NK-92 (cell line): Measurements from ENCODE around the gene NACA2.
"Not testable (repeated sequence)": the region's sequence is repeated elsewhere in the genome, so short reads cannot be mapped to it uniquely, and the experiment has no call there.

Experiments
- DNase-seq: peaks from one replicate; lab custom pipeline; 2025; ENCODE audit not compliant: unreplicated experiment; lab: John Stamatoyannopoulos, UW

The NACA2 gene

DNA sequence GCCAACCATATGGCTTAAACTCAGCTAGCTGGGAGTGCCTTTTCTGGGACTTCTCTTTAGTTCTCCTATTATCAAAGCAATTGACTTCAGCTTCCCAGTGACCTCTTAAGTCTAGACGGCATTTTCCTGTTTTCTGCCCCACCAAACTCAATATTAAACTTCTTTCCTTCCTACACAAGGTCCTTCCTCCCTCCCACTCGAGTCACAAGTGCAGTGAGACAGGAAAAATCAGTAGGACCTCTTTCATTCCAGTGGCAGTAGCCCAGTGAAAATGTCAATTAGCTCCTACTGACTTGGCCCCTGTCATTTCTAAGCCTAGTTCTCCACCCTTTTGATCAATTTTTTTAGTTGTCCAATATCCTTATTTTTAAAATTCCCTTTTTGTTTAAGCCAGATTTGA, 9.6 kb upstream of the NACA2 start:
- DNase-seq = no peak

- no peak for DNase-seq
Observed at GRCh38 chr17:61599608-61600007, 8.6 kb upstream of the NACA2 start.

DNA sequence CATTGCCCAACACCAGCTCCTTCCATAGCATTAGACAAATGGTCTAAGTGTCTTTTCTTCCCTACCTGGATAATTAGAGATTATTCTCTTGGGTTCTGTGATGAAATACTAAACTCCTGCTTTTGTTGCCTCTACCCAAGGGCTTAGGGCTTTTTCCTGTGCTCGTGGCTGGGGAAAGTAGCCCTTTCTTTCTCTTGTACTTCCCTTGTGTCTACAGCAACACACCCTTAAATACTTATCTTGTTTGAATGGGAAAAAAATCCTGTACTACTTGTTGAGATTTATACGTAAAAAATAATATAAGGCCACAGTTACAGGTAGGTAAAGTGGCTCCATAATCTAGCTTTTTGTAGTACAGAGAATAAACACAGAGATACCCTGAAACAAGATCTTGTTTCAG, 7.0 kb upstream of the NACA2 start:
- DNase-seq = no peak

DNA sequence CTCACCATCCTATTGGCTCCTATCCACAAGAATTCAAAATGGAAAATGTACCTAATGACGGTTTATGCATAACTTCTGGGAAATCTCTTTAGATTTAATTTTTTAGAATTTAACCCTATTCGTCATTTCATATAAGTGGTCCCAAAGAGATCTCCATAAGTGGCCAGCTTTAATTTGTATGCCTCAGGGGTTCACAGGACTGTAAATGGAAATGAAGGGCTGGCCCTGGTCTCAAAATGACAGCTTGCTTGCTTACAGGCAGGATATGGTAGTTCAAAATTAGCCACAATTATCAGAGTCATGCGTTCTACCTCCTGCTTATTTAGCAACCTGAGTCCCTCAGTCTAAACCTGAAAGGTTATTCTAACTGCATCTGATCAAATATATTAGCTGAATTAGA, 6.6 kb upstream of the NACA2 start:
- no peak for DNase-seq

- DNase-seq = no peak
Observed at GRCh38 chr17:61595418-61596186, 4.6 kb upstream of the NACA2 start.

GRCh38 chr17:61594294-61594825, 3.3 kb upstream of the NACA2 start:
- no peak for DNase-seq

GRCh38 chr17:61593426-61593825, 2.4 kb upstream of the NACA2 start:
- no peak for DNase-seq

GRCh38 chr17:61591930-61592329, 911 bp upstream of the NACA2 start:
- DNase-seq = no peak

DNA sequence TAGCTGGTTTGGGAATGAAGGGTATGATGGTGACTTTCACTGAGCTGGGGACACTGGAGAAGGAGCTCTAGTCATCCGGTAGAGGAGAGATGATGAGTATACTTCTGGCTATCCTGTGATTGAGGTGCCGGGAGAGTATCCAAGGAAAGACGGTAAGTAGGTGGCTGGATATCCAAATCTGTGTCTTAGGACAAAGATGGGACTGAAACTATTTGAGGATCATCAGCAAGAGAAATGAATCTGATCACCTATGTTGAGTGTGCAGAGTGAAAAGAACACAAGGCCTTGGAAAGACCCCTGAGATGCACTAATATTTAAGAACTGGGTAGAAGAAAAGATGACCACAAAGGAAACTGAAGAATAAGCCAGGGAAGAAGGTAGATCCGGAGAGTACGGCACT, 1.0 kb downstream of the NACA2 start:
- DNase-seq = no peak

GRCh38 chr17:61587807-61588660, 3.0 kb downstream of the NACA2 start:
- no peak for DNase-seq

DNA sequence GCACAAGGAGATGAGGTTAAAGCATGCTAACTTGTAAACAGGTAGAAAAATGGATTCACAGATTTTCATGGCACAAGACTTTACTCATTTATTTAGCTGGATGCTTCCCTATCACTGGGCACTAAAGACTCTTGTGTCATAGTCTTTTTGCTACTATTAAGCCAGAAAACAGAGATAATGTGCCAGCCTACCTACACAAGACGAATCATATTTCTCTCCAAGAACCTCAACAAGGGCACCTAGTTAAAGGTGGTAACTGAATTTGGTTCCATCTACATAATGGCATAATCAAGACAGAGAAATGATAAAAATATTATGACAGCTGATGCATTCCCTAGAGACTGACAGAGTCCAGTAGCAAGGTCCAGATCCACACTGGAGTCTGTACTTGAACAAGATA, 3.8 kb downstream of the NACA2 start:
- DNase-seq = no peak

- DNase-seq = not testable (repeated sequence)
Observed at GRCh38 chr17:61586622-61587021, 4.4 kb downstream of the NACA2 start.

GRCh38 chr17:61586031-61586566, 4.9 kb downstream of the NACA2 start:
- no peak for DNase-seq

GRCh38 chr17:61584866-61585265, 6.2 kb downstream of the NACA2 start:
- DNase-seq = no peak

- DNase-seq = no peak
Observed at GRCh38 chr17:61584266-61584665, 6.8 kb downstream of the NACA2 start.

DNA sequence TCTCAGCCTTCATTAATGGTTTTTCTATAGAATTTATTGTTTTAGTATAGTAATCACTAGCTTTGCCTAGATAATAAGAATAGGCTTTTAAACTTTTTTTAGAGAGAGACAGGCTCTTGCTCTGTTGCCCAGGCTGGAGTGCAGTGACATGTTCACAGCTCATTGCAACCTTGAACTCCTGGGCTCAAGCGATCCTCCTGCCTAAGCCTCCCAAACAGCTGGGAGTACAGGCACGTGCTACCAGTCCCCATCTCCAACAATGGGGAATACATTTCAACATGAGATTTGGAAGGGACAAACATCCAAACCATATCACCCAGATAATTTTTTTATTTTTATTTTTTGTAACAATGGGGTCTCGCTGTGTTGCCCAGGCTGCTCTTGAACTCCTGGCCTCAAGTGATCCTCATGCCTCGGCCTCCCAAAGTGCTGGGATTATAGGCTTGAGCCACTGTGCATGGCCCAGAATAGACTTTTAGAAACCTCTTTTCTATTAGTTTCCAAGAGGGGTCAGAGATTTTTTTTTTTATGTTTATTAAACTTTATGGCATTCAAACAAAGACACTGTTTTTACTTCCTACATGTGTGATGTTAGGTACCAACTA, 7.3 kb downstream of the NACA2 start:
- no peak for DNase-seq

GRCh38 chr17:61583242-61583641, 7.8 kb downstream of the NACA2 start:
- no peak for DNase-seq

DNA sequence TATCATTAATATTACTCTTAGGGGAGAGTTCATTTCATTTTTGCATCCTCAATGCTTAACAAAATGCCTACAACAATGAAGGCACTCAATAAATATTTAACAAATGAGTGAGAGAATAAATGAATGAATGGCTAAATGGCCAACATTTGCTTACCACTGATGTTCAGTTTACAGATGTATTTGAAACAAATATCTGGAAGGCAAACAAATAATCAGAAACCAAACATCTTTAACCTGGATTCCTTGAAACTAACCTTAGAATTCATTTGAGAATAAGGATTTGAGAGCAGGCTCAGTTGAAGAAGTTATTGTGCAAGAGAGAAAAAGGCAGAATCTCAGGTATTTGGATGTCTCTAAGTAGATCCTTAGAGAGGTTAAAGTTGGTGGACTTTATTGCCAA, 8.4 kb downstream of the NACA2 start:
- DNase-seq = no peak

- DNase-seq = no peak
Observed at GRCh38 chr17:61581611-61582349, 9.2 kb downstream of the NACA2 start.

- DNase-seq = no peak
Observed at GRCh38 chr17:61580502-61580901, 10.5 kb downstream of the NACA2 start.

GRCh38 chr17:61579961-61580360, 11.1 kb downstream of the NACA2 start:
- DNase-seq = no peak
